Tibial nerve (tissue), 4 donors: ENCODE data around the gene CD81.

Experiments
- CTCF ChIP-seq, 5 experiments: fragments of 200-600 bp in 3 of 5; fragments of 450-650 bp in 2 of 5; sonication (generic) in 3 of 5; IDR thresholded peaks; one replicate each; pipeline ENCODE4 v1.5.1; 2016 to 2019; ENCODE audit warnings: antibody characterized with exemption in 5 of 5, mild to moderate bottlenecking in 3 of 5, moderate library complexity in 2 of 5
- EP300 ChIP-seq, 2 donors: sonication (generic); formaldehyde crosslinking; IDR thresholded peaks; one replicate each; pipeline ENCODE4 v1.6.1; 2017; ENCODE audit warnings: antibody characterized with exemption in 2 of 2, mild to moderate bottlenecking in 1 of 2
- POLR2A ChIP-seq, 2 donors: fragments of 450-650 bp; IDR thresholded peaks; one replicate each; pipeline ENCODE4 v1.6.1; 2017; ENCODE audit warnings: antibody characterized with exemption in 2 of 2, mild to moderate bottlenecking in 2 of 2, moderate library complexity in 2 of 2

- TF ChIP-seq CTCF (IDR thresholded peaks at IDR 0.05) (no peak), EP300 (IDR thresholded peaks at IDR 0.05) (no peak), POLR2A (IDR thresholded peaks at IDR 0.05) (no peak)
Measured at GRCh38 chr11:2442589-2442988, 65.5 kb downstream of the CD81 start.
